Measurements from ENCODE around the gene VOPP1.

The VOPP1 gene

DNA sequence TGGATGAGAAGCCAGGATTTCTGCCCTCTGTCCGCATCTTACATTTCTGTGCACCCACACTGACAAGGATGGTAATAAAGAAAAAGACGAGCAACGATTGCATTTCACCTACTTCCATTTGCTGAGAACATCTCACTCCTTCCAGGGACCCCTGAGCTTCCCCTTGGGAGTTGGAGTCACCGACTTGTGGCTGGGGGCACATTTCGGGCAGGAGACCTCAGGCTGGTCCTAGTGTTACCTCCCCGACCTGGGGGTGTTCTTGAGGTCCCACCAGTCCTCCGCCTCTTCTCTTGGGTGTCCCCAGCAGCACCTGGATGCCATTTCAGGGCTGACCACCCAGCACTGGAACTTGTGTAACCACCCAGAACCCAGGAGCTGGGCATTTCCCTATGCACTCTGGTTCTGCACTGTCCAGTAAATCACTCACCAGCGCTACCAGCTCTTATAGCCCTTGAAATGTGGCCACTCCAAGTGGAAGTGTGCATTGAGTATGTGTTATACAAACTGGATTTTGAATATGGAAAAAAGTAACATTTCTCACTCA lies 122.2 kb downstream of the VOPP1 start:
- no peak for TF ChIP-seq CTCF (IDR thresholded peaks at IDR 0.05; ENCODE audit: borderline replicate concordance, insufficient read depth, low read depth, low read length)
- H3K4me3 ChIP-seq (ENCODE audit: low read depth, low read length), result no peak overlapping the region

GRCh38 chr7:55449205-55449991 lies 122.9 kb downstream of the VOPP1 start:
- TF ChIP-seq CTCF (IDR thresholded peaks at IDR 0.05; ENCODE audit: borderline replicate concordance, insufficient read depth, low read depth, low read length), result no peak
- H3K4me3 ChIP-seq (ENCODE audit: low read depth, low read length), result no peak overlapping the region

DNA sequence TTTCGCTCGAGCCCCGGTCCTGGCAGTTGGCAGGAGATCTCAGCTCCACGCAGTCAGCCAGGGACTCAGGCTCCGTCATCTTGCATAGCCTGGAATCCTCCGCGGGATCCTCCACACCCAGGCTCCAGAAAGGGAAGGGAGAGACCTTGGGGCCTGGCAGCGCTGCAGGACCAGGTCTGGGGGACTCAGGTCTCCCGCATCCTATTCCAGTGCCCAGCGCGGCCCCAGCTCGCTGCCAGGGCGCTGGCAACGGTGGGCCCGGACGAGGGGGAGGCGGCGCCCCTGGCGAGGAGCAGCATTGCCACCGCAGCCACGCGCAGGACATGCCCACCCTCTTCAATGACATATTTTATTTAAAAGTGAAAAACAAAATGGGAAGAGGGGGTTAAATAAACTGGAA lies 123.8 kb downstream of the VOPP1 start:
- TF ChIP-seq CTCF (IDR thresholded peaks at IDR 0.05; ENCODE audit: borderline replicate concordance, insufficient read depth, low read depth, low read length), result no peak
- H3K4me3 ChIP-seq (ENCODE audit: low read depth, low read length), result no peak overlapping the region

GRCh38 chr7:55444786-55445185 lies 127.5 kb downstream of the VOPP1 start:
- no peak for TF ChIP-seq CTCF (IDR thresholded peaks at IDR 0.05; ENCODE audit: borderline replicate concordance, insufficient read depth, low read depth, low read length)
- no peak overlapping the region for H3K4me3 ChIP-seq (ENCODE audit: low read depth, low read length)

DNA sequence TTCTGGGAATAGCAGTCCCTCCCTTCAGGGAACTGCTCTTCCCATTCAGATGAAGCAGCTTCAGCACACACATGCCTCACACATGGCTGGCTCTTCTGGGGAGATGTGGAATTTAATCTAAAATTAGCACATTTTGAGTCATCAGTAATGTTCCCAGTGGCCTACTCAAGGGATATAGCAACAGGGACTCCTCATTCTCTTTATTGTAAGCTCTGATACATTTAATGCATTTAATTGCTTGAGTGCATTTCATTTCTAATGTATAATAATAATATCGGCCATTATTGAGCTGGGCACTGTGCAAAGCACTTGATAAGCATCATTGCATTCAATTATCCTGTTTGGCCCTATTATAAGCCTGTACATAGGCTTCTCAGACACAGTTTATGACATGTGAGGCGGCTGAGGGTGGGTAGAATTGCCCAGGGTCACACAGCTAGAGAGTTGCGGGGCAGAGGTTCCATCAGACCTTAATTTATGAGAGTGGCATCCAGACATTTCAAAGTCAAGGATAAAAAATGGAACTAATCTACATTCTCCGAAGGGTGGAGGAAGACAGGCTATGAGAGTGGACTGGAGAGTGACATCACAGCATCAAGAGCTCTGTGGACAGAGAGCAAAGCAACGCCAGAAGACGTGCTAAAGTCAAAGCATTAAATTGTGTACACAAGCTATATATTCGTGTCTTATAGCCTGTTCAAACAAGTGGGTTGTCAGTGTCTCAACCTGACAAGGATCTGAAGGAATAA lies 130.4 kb downstream of the VOPP1 start:
- H3K4me3 ChIP-seq (ENCODE audit: low read depth, low read length), result no peak overlapping the region
- TF ChIP-seq CTCF (IDR thresholded peaks at IDR 0.05; ENCODE audit: borderline replicate concordance, insufficient read depth, low read depth, low read length), result no peak

DNA sequence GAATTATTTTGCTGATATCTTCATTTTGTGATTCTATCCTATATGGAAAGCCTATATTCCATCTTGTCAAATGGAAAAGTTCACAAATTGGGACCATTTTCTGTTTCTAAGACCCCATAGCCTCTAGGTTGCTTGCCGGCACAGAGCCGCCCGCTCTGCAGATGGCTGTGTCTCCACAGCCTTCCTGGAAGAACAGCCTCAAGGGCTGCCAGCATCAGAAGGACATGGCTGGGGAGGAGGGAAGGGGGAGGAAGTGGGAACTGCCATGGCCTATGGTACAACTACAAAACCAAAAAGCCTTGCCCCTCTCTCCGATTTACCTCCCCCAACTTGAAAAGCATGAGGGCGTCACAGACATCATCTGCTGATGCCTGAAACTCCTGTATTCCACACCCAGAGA lies 131.3 kb downstream of the VOPP1 start:
- no peak overlapping the region for H3K4me3 ChIP-seq (ENCODE audit: low read depth, low read length)
- TF ChIP-seq CTCF (IDR thresholded peaks at IDR 0.05; ENCODE audit: borderline replicate concordance, insufficient read depth, low read depth, low read length), result no peak
